ENCODE measurements around the gene FBXW7.

- no peak for TF ChIP-seq CTCF (IDR thresholded peaks at IDR 0.05)
- no peak for TF ChIP-seq POLR2A (IDR thresholded peaks at IDR 0.05)
Measured at GRCh38 chr4:152424977-152425376, 110.9 kb downstream of the FBXW7 start.
